OCI-LY3 (cell line): Measurements from ENCODE around the gene ECHS1.

Source experiments
- H2AFZ ChIP-seq: fragments of 200-600, 300-600 bp; shearing (Covaris generic); 2 replicates; pipeline ENCODE4 v1.6.0; 2014; ENCODE audit warnings: antibody characterized with exemption, low read depth, low read length
- H3K27ac ChIP-seq: fragments of 200-600, 300-600 bp; sonication (generic); 2 replicates; pipeline ENCODE4 v1.5.1; 2014; ENCODE audit warnings: mild to moderate bottlenecking, low read length, moderate library complexity, mixed read lengths
- H3K27me3 ChIP-seq: fragments of 200-600, 300-600 bp; sonication (generic); 2 replicates; pipeline ENCODE4 v1.6.1; 2014; ENCODE audit warnings: low read depth, low read length, mixed read lengths
- H3K36me3 ChIP-seq: fragments of 200-600, 300-600 bp; sonication (generic); replicated peaks from 2 replicates; pipeline ENCODE3; 2014; ENCODE audit warnings: low read depth, low read length, mixed read lengths
- H3K4me1 ChIP-seq: fragments of 300-600, 200-600 bp; sonication (generic); 2 replicates; pipeline ENCODE4 v1.6.1; 2014; ENCODE audit warnings: low read length, mixed read lengths
- H3K4me2 ChIP-seq: fragments of 200-600, 300-600 bp; sonication (generic); 2 replicates; pipeline ENCODE4 v1.6.1; 2014; ENCODE audit warnings: low read length, mixed read lengths
- H3K4me3 ChIP-seq: fragments of 300-600, 200-600 bp; sonication (generic); 2 replicates; pipeline ENCODE4 v1.5.1; 2014; ENCODE audit warnings: antibody characterized with exemption, mild to moderate bottlenecking, low read length, moderate library complexity
- H3K79me2 ChIP-seq: fragments of 300-600, 200-600 bp; shearing (Covaris generic); 2 replicates; pipeline ENCODE4 v1.6.1; 2014; ENCODE audit warnings: mild to moderate bottlenecking, low read length, mixed read lengths
- H3K9ac ChIP-seq: fragments of 300-600, 200-600 bp; shearing (Covaris generic); 2 replicates; pipeline ENCODE4 v1.6.0; 2014; ENCODE audit warnings: mild to moderate bottlenecking, low read length, moderate library complexity
- H3K9me3 ChIP-seq: fragments of 200-600, 300-600 bp; shearing (Covaris generic); 2 replicates; pipeline ENCODE4 v1.6.1; 2014; ENCODE audit warnings: low read length, mixed read lengths; ENCODE audit not compliant: insufficient read depth
- H4K20me1 ChIP-seq: fragments of 200-600, 300-600 bp; sonication (generic); 2 replicates; pipeline ENCODE4 v1.6.1; 2016; ENCODE audit warnings: low read length, mixed read lengths; ENCODE audit not compliant: insufficient read depth
- EZH2phosphoT487 ChIP-seq: fragments of 200-600 bp; shearing (Covaris generic); IDR thresholded peaks from 2 replicates; pipeline ENCODE4 v1.6.1; 2018; ENCODE audit warnings: antibody characterized with exemption, mixed run types, low read depth
- TF ChIP-seq, protein P1 (sequence below): fragments of 200-600, 300-600 bp; sonication (generic); IDR thresholded peaks from 2 replicates; pipeline ENCODE4 v1.5.1; 2014; ENCODE audit warnings: antibody characterized with exemption, low read length, low read depth

ECHS1 gene

DNA sequence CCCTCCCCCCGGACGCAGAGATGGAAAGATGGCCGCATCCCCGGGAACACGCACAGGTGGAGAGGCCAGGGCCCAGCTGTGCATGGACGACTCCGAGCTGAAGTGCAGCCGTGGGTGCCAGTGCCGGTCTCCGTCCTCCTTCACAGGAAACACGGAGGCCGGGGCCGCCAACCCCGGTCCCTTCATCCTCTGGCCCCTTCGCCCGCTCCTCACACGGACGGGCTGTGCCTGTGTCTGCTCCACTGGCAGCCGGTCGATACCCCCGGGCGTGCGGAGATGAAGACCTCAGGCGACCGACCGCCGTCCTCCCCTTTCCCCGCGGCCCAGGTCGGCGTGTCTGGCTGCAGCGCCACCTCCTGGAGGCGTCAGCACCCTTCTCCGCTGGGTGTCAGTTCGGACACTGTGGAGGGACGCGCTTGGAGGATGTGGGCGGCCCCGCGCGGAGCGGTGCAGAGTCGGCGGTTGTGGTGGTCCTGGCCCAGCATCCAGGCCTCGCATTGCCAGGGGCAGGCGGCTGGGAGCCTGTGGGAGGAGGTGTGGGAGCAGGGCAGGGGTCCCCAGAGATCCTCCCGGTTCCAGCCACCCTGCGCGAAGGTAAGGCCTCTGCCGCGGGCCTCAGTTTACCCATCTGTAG is 54.5 kb downstream of the ECHS1 start:
- Histone ChIP-seq H2AFZ (peak overlapping the region; percentile 83; the same call in 1 of the 2 replicates), H3K9me3 (no peaks in the 10 kb centered on the region), H3K4me2 (peak overlapping the region; percentile 72), H3K27me3 (no peaks in the 10 kb centered on the region), H3K4me1 (no peaks in the 10 kb centered on the region), H3K4me3 (peak overlapping the region; percentile 76), H3K27ac (no peak overlapping the region), H3K36me3 (no peaks in the 10 kb centered on the region), H4K20me1 (no peaks in the 10 kb centered on the region), H3K79me2 (no peaks in the 10 kb centered on the region), H3K9ac (0 out of 2 replicates have a peak overlapping the region, but pooled peaks have one; percentile 27)
- TF ChIP-seq, protein P1, sequence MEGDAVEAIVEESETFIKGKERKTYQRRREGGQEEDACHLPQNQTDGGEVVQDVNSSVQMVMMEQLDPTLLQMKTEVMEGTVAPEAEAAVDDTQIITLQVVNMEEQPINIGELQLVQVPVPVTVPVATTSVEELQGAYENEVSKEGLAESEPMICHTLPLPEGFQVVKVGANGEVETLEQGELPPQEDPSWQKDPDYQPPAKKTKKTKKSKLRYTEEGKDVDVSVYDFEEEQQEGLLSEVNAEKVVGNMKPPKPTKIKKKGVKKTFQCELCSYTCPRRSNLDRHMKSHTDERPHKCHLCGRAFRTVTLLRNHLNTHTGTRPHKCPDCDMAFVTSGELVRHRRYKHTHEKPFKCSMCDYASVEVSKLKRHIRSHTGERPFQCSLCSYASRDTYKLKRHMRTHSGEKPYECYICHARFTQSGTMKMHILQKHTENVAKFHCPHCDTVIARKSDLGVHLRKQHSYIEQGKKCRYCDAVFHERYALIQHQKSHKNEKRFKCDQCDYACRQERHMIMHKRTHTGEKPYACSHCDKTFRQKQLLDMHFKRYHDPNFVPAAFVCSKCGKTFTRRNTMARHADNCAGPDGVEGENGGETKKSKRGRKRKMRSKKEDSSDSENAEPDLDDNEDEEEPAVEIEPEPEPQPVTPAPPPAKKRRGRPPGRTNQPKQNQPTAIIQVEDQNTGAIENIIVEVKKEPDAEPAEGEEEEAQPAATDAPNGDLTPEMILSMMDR, result peak; percentile 51
- no peak for TF ChIP-seq EZH2phosphoT487

DNA sequence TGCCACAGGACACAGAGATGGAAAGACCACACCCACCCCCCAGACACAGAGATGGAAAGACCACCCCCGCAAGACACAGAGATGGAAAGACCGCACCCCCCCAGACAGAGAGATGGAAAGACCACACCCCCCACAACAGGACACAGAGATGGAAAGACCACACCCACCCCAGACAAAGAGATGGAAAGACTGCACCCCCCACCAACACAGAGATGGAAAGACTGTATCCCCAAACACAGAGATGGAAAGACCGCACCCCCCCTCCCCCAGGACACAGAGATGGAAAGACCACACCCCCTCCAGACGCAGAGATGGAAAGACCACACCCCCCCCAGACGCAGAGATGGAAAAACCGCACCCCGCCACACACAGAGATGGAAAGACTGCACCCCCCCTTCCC is 56.4 kb downstream of the ECHS1 start:
- H3K9ac ChIP-seq, result no peak overlapping the region
- H3K4me1 ChIP-seq, result no peaks in the 10 kb centered on the region
- no peak overlapping the region for H3K4me3 ChIP-seq
- H3K79me2 ChIP-seq, result no peaks in the 10 kb centered on the region
- TF ChIP-seq, protein P1, result no peak
- TF ChIP-seq EZH2phosphoT487, result no peak
- H2AFZ ChIP-seq, result no peak overlapping the region
- H3K36me3 ChIP-seq, result no peaks in the 10 kb centered on the region
- H3K27me3 ChIP-seq, result no peaks in the 10 kb centered on the region
- no peak overlapping the region for H3K27ac ChIP-seq
- H3K9me3 ChIP-seq, result no peaks in the 10 kb centered on the region
- H3K4me2 ChIP-seq, result no peak overlapping the region
- H4K20me1 ChIP-seq, result no peaks in the 10 kb centered on the region

DNA sequence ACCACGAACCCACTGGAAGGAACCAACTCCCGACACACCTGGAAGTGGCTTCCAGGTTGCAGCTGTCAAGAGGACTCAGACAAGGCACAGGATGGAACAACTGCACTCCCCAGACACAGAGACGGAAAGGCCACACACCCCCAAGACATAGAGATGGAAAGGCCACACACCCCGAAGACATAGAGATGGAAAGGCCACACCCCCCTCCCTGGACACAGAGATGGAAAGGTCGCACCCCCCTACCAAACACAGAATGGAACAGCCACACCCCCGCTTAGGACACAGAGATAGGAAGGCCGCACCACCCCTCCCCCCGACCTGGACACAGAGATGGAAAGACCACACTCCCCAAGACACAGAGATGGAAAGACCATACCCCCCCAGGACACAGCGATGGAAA is 56.9 kb downstream of the ECHS1 start:
- Histone ChIP-seq H2AFZ (no peak overlapping the region), H3K36me3 (no peaks in the 10 kb centered on the region), H3K79me2 (no peaks in the 10 kb centered on the region), H3K9me3 (no peaks in the 10 kb centered on the region), H4K20me1 (no peaks in the 10 kb centered on the region), H3K27ac (no peak overlapping the region), H3K27me3 (no peaks in the 10 kb centered on the region), H3K9ac (no peak overlapping the region), H3K4me1 (no peaks in the 10 kb centered on the region), H3K4me3 (no peak overlapping the region), H3K4me2 (no peak overlapping the region)
- TF ChIP-seq, protein P1, result no peak
- no peak for TF ChIP-seq EZH2phosphoT487

DNA sequence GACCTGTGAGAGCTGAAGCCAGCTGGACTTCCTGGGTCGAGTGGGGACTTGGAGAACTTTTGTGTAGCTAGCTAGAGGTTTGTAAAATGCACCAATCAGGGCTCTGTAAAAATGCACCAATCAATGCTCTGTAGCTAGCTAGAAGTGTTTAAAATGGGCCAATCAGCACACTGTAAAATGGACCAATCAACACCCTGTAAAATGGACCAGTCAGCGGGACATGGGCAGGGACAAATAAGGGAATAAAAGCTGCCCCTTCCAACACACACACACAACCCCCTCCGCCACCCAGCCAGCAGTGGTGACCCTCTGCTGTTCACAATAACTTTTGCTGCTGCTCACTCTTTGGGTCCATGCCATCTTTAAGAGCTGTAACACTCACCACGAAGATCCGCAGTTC is 57.3 kb downstream of the ECHS1 start:
- Histone ChIP-seq H3K4me1 (no peaks in the 10 kb centered on the region), H2AFZ (no peak overlapping the region), H3K9me3 (no peaks in the 10 kb centered on the region), H3K27ac (no peak overlapping the region), H3K27me3 (no peaks in the 10 kb centered on the region), H3K36me3 (no peaks in the 10 kb centered on the region), H3K9ac (no peak overlapping the region), H3K4me2 (no peak overlapping the region), H4K20me1 (no peaks in the 10 kb centered on the region), H3K79me2 (no peaks in the 10 kb centered on the region), H3K4me3 (no peak overlapping the region)
- TF ChIP-seq, protein P1, result no peak
- no peak for TF ChIP-seq EZH2phosphoT487
